NCI-H2029 treated with DMSO at 0.1 percent for 48 hours (cell line): ENCODE results near the gene UBE2H.
"Not testable (repeated sequence)": the region's sequence is repeated elsewhere in the genome, so short reads cannot be mapped to it uniquely, and the experiment has no call there.

Source experiments
- DNase-seq: peaks from one replicate; lab custom pipeline; 2025; lab: John Stamatoyannopoulos, UW

UBE2H gene

GRCh38 chr7:129823143-129823542, 129.6 kb downstream of the UBE2H start:
- DNase-seq: not testable (repeated sequence)

GRCh38 chr7:129821476-129821875, 131.3 kb downstream of the UBE2H start:
- no peak for DNase-seq

GRCh38 chr7:129816742-129817141, 136.0 kb downstream of the UBE2H start:
- no peak for DNase-seq

- no peak for DNase-seq
Measured at GRCh38 chr7:129807863-129808262, 144.9 kb downstream of the UBE2H start.

- no peak for DNase-seq
Measured at GRCh38 chr7:129804890-129805719, 147.7 kb downstream of the UBE2H start.

GRCh38 chr7:129804111-129804889, 148.5 kb downstream of the UBE2H start:
- DNase-seq: no peak

GRCh38 chr7:129803546-129804081, 149.1 kb downstream of the UBE2H start:
- DNase-seq: no peak

- DNase-seq: no peak
Measured at GRCh38 chr7:129801882-129802281, 150.9 kb downstream of the UBE2H start.

GRCh38 chr7:129800901-129801300, 151.9 kb downstream of the UBE2H start:
- DNase-seq: no peak

GRCh38 chr7:129799350-129799955, 153.3 kb downstream of the UBE2H start:
- no peak for DNase-seq

- DNase-seq: no peak
Measured at GRCh38 chr7:129798616-129799349, 154.0 kb downstream of the UBE2H start.

- no peak for DNase-seq
Measured at GRCh38 chr7:129797214-129797789, 155.5 kb downstream of the UBE2H start.

- no peak for DNase-seq
Measured at GRCh38 chr7:129796186-129796775, 156.5 kb downstream of the UBE2H start.

GRCh38 chr7:129794461-129794860, 158.3 kb downstream of the UBE2H start:
- DNase-seq: not testable (repeated sequence)

- no peak for DNase-seq
Measured at GRCh38 chr7:129793506-129794310, 159.1 kb downstream of the UBE2H start.

GRCh38 chr7:129792721-129793120, 160.0 kb downstream of the UBE2H start:
- DNase-seq: no peak

GRCh38 chr7:129790136-129790535, 162.6 kb downstream of the UBE2H start:
- DNase-seq: no peak

- no peak for DNase-seq
Measured at GRCh38 chr7:129789652-129790051, 163.1 kb downstream of the UBE2H start.

GRCh38 chr7:129789000-129789399, 163.8 kb downstream of the UBE2H start:
- DNase-seq: no peak
